Measurements from ENCODE around the gene EFCAB13. TPM values are rescaled to one million over a fixed set of nuclear protein-coding genes. Genes with fewer than 3 reads are reported as not detected.

Gene EFCAB13
- total and polyA plus RNA-seq, 2 of the 4 experiments (the other 2 are of a cell fraction) = 0.77 to 1.4 TPM

DNA sequence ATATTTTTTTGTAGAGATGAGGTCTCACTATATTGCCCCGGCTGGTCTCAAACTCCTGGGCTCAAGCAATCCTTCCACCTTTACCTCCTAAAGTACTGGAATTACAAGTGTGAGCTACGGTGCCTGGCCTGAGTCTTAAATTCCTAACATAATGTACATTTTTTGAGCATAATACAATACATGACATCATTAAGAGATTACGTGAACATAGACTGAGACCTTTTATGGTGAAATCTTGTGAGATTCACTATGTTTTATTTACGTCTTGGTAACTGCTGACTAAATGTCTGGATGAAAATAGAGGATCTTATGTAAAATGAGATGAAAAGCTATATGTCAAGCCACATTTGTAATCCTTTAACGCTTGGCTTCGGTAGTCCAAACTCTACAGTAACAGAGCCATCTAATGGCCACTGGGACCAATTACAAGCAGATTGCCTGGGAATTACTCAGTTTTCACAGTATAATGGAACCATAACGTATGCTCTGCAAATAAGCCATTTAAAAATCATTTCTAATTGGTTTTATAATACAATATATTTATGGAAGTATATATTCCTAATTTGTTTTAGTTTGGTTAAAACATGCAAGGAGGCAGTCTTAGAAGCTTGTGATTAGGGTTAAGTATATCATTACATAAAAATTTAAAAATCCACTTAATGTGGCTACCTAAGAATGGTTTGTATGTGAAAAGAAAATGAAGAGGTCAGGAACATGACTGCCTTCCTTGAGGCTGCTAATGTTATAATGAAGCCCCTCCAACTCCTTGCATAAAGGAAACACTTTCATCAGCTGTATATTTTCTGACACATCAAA, 8.1 kb upstream of the EFCAB13 start:
- Histone ChIP-seq H2AK9ac (replicated peaks; ENCODE audit: low read depth, low read length, poor library complexity) (no peak overlapping the region), H3K4ac (ENCODE audit: low read depth, low read length) (peak overlapping the region; percentile 98), H3K9me1 (ENCODE audit: insufficient read depth, low read length) (peaks cover 2% of the 10 kb centered on the region; the same call in 1 of the 2 replicates), H3K4me2 (ENCODE audit: low read depth, low read length) (no peak overlapping the region), H3K56ac (ENCODE audit: extremely low read depth, insufficient read depth, low read length) (peak overlapping the region; percentile 91), H2BK20ac (ENCODE audit: low read depth, low read length) (peak overlapping the region; percentile 99), H3K14ac (replicated peaks; ENCODE audit: low read depth, low read length) (peak overlapping the region; percentile 99), H3K36me3 (ENCODE audit: control insufficient read depth, insufficient read depth, low read length) (peaks cover 7% of the 10 kb centered on the region), H2AFZ (replicated peaks; ENCODE audit: low read length, poor library complexity) (peak overlapping the region; percentile 67), H3K4me3 (ENCODE audit: insufficient read depth, low read depth, low read length) (no peak overlapping the region), H3K23ac (ENCODE audit: low read depth, low read length) (peak overlapping the region; percentile 95), H2AK5ac (ENCODE audit: low read depth, low read length) (peak overlapping the region; percentile 98), H4K8ac (ENCODE audit: low read depth in 2 of 2, low read length in 2 of 2) (peak overlapping the region; percentile 57 to 95), H4K91ac (ENCODE audit: insufficient read depth, low read depth, low read length) (peak overlapping the region; percentile 95), H3K79me1 (ENCODE audit: low read depth in 1 of 2, low read length in 2 of 2) (peaks cover 0 to 6% of the 10 kb centered on the region in 2 experiments; a peak in 1 of 4 replicates), H2BK15ac (ENCODE audit: low read depth, low read length) (peak overlapping the region; percentile 42; the same call in 1 of the 3 replicates), H4K5ac (ENCODE audit: low read depth, low read length) (peak overlapping the region; percentile 68), H3K27me3 (ENCODE audit: control insufficient read depth, insufficient read depth, low read length) (no peaks in the 10 kb centered on the region), H4K20me1 (ENCODE audit: insufficient read depth, low read length) (no peaks in the 10 kb centered on the region), H3K27ac (ENCODE audit: insufficient read depth, low read length) (peak overlapping the region; percentile 95), H3K18ac (ENCODE audit: low read depth, low read length) (peak overlapping the region; percentile 90), H2BK5ac (ENCODE audit: low read depth, low read length, poor library complexity, severe bottlenecking) (peak overlapping the region; percentile 96), H2BK120ac (ENCODE audit: low read depth, low read length) (peak overlapping the region; percentile 98), H3K9me3 (ENCODE audit: control insufficient read depth, insufficient read depth, low read length) (no peaks in the 10 kb centered on the region), H3K4me1 (ENCODE audit: control insufficient read depth, insufficient read depth, low read length) (peaks cover 13% of the 10 kb centered on the region), H3K9ac (ENCODE audit: low read depth, low read length) (peak overlapping the region; percentile 34; the same call in 1 of the 2 replicates)
- ATAC-seq (ENCODE audit: low read depth) (peak; percentile 86), DNase-seq (peak; percentile 99)
- no CpG with 5 or more reads among the region's 7 CpGs for WGBS, 2 experiments (ENCODE audit: extremely low coverage in 2 of 2, insufficient read length in 1 of 2)
- BruUV-seq (replicated peaks) = no TSS peak
- intact Hi-C loops (cut with micrococcal nuclease) = loop anchor here (1.0 to 5.0 kb wide), 3 partner anchors 37 to 128 kb away; partner anchors contain the start of gene CDC27
- ChIA-PET CTCF (interaction anchor here (0.6 to 3.5 kb wide), 7 partner anchors 10 to 288 kb away, joined by 3 to 30 read pairs (median 3); no protein-coding TSS in a partner anchor), POLR2A (ENCODE audit: unreplicated experiment) (no interaction called here)
- in situ Hi-C loops (cut with MboI; ENCODE audit: low sequenced_read_pairs) = no loop called here
- dilution Hi-C loops (cut with HindIII; ENCODE audit: low sequenced_read_pairs, unreplicated experiment) = no loop called here
- TF ChIP-seq RAD21 (IDR thresholded peaks at IDR 0.05; ENCODE audit: low read length) = peak; percentile 98
- TF ChIP-seq POLR2A (IDR thresholded peaks at IDR 0.05; ENCODE audit: low read depth, low read length) = 0 out of 2 replicates have a peak, but pooled peaks have one; percentile 28
- TF ChIP-seq, protein P1, sequence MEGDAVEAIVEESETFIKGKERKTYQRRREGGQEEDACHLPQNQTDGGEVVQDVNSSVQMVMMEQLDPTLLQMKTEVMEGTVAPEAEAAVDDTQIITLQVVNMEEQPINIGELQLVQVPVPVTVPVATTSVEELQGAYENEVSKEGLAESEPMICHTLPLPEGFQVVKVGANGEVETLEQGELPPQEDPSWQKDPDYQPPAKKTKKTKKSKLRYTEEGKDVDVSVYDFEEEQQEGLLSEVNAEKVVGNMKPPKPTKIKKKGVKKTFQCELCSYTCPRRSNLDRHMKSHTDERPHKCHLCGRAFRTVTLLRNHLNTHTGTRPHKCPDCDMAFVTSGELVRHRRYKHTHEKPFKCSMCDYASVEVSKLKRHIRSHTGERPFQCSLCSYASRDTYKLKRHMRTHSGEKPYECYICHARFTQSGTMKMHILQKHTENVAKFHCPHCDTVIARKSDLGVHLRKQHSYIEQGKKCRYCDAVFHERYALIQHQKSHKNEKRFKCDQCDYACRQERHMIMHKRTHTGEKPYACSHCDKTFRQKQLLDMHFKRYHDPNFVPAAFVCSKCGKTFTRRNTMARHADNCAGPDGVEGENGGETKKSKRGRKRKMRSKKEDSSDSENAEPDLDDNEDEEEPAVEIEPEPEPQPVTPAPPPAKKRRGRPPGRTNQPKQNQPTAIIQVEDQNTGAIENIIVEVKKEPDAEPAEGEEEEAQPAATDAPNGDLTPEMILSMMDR (conservative IDR thresholded peaks at IDR 0.05; ENCODE audit: low read depth, low read length) = peak; percentile 92
- peak; percentile 17; the same call in 1 of the 2 replicates for TF ChIP-seq NFE2L2 (IDR thresholded peaks at IDR 0.05; ENCODE audit: low read depth, low read length)
- TF ChIP-seq MAZ (IDR thresholded peaks at IDR 0.05; ENCODE audit: borderline replicate concordance, low read depth, low read length) = no peak
- no peak for TF ChIP-seq CHD1 (IDR thresholded peaks at IDR 0.05; ENCODE audit: low read depth, low read length)
- peak; percentile 84 for TF ChIP-seq CEBPB (IDR thresholded peaks at IDR 0.05; ENCODE audit: low read depth, low read length)
- no peak for TF ChIP-seq ELK1 (IDR thresholded peaks at IDR 0.05; ENCODE audit: borderline replicate concordance, low read depth, low read length)
- TF ChIP-seq, protein P2, sequence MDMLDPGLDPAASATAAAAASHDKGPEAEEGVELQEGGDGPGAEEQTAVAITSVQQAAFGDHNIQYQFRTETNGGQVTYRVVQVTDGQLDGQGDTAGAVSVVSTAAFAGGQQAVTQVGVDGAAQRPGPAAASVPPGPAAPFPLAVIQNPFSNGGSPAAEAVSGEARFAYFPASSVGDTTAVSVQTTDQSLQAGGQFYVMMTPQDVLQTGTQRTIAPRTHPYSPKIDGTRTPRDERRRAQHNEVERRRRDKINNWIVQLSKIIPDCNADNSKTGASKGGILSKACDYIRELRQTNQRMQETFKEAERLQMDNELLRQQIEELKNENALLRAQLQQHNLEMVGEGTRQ (IDR thresholded peaks at IDR 0.05; ENCODE audit: low read depth, low read length) = no peak
- peak; percentile 54 for TF ChIP-seq MAFK (IDR thresholded peaks at IDR 0.05; ENCODE audit: low read depth, low read length)
- TF ChIP-seq MXI1 (IDR thresholded peaks at IDR 0.05; ENCODE audit: borderline replicate concordance, low read depth, low read length) = no peak
- peak; percentile 70; the same call in 1 of the 2 replicates for TF ChIP-seq RFX5 (IDR thresholded peaks at IDR 0.05; ENCODE audit: low read depth, low read length)
- peak; percentile 98 for TF ChIP-seq SMC3 (IDR thresholded peaks at IDR 0.05; ENCODE audit: low read depth, low read length)

Data from IMR-90 (cell line).